A204.1 (cell line): ENCODE data around the gene KRT13.

ENCODE experiments used
- FAIRE-seq: peaks from 2 replicates; lab custom pipeline; 2012; peaks lifted over from hg19 to GRCh38; lab: Jason Lieb, UNC

The KRT13 gene

GRCh38 chr17:41518789-41519449, 13.5 kb upstream of the KRT13 start, which contains the start of gene KRT15:
Gene KRT15, minus strand, starts transcription at chr17:41518890. Its CDS starts 63 bp downstream, at chr17:41518827.
- FAIRE-seq, result no peak

- no peak for FAIRE-seq
Measured at GRCh38 chr17:41518031-41518430, 12.6 kb upstream of the KRT13 start.

GRCh38 chr17:41516830-41517283, 11.4 kb upstream of the KRT13 start:
- FAIRE-seq, result no peak

GRCh38 chr17:41516147-41516829, 10.9 kb upstream of the KRT13 start:
- FAIRE-seq, result no peak

- no peak for FAIRE-seq
Measured at GRCh38 chr17:41513168-41513547, 7.7 kb upstream of the KRT13 start.

GRCh38 chr17:41512546-41513167, 7.2 kb upstream of the KRT13 start:
- no peak for FAIRE-seq

GRCh38 chr17:41511716-41512115, 6.3 kb upstream of the KRT13 start:
- FAIRE-seq, result no peak

- FAIRE-seq, result no peak
Measured at GRCh38 chr17:41511116-41511515, 5.7 kb upstream of the KRT13 start.

- no peak for FAIRE-seq
Measured at GRCh38 chr17:41510251-41511065, 5.0 kb upstream of the KRT13 start.

GRCh38 chr17:41507315-41507880, 2.0 kb upstream of the KRT13 start:
- no peak for FAIRE-seq

GRCh38 chr17:41505809-41506767, 676 bp upstream of the KRT13 start:
- no peak for FAIRE-seq

- FAIRE-seq, result no peak
Measured at GRCh38 chr17:41504246-41504977, 1.0 kb downstream of the KRT13 start.

- FAIRE-seq, result no peak
Measured at GRCh38 chr17:41503202-41503601, 2.2 kb downstream of the KRT13 start.

- FAIRE-seq, result no peak
Measured at GRCh38 chr17:41500131-41500911, 5.1 kb downstream of the KRT13 start.

GRCh38 chr17:41499714-41500113, 5.7 kb downstream of the KRT13 start:
- no peak for FAIRE-seq

- no peak for FAIRE-seq
Measured at GRCh38 chr17:41498276-41498675, 7.1 kb downstream of the KRT13 start.

GRCh38 chr17:41496803-41497484, 8.5 kb downstream of the KRT13 start:
- no peak for FAIRE-seq

GRCh38 chr17:41494524-41494923, 10.9 kb downstream of the KRT13 start:
- no peak for FAIRE-seq

- no peak for FAIRE-seq
Measured at GRCh38 chr17:41492771-41493170, 12.6 kb downstream of the KRT13 start.
